Lung microvascular endothelial cell (primary cell): ENCODE measurements around the gene CD4. TPM values are rescaled to one million over a fixed set of nuclear protein-coding genes. Genes with fewer than 3 reads are reported as not detected.
A peak's percentile ranks its signal among the peaks of the same experiment; 100 is the strongest.
"Not testable (repeated sequence)": the region's sequence is repeated elsewhere in the genome, so short reads cannot be mapped to it uniquely, and the experiment has no call there.

ENCODE experiments used
- DNase-seq, 2 donors: peaks; one replicate each; pipeline versions ENCODE4 v3.0.0 to v3.0.0-alpha.2; 2010; ENCODE audit warnings: low read depth in 2 of 2
- total RNA-seq: library from RNA; depleted of rRNA; stranded (reverse); fragments of >200 nt; gene quantifications from 2 replicates; pipeline ENCODE4 v1.2.1, GENCODE V29; 2014

Gene CD4
- total RNA-seq, 1 donor from 2014 or later = not detected

- DNase-seq = no peak
These were observed 56.1 kb downstream of the CD4 start for GRCh38 chr12:6845395-6845794.

- no peak for DNase-seq
These were observed 57.1 kb downstream of the CD4 start for GRCh38 chr12:6846316-6846869.

- DNase-seq = no peak
These were observed 58.3 kb downstream of the CD4 start for GRCh38 chr12:6847676-6848075.

GRCh38 chr12:6849427-6849826 is 60.1 kb downstream of the CD4 start:
- no peak for DNase-seq

- DNase-seq = no peak
These were observed 60.7 kb downstream of the CD4 start for GRCh38 chr12:6849976-6850560.

- DNase-seq = no peak
These were observed 61.4 kb downstream of the CD4 start for GRCh38 chr12:6850796-6851152.

- peak; percentile 99 for DNase-seq
These were observed 62.0 kb downstream of the CD4 start, which contains the start of gene CDCA3 for GRCh38 chr12:6851153-6851920. Gene CDCA3, minus strand, starts transcription at chr12:6851286. Its CDS starts 334 bp downstream, at chr12:6850952.

- peak; percentile 100 for DNase-seq
These were observed 62.8 kb downstream of the CD4 start, which contains the start of gene USP5 for GRCh38 chr12:6851921-6852650. Gene USP5, plus strand, starts transcription at chr12:6852150. Its CDS starts 30 bp downstream, at chr12:6852180.

GRCh38 chr12:6852651-6853354 is 63.5 kb downstream of the CD4 start:
- peak; percentile 66 for DNase-seq

- DNase-seq = no peak
These were observed 64.3 kb downstream of the CD4 start for GRCh38 chr12:6853626-6854025.

GRCh38 chr12:6854036-6854435 is 64.7 kb downstream of the CD4 start:
- DNase-seq = no peak

GRCh38 chr12:6855322-6855721 is 66.0 kb downstream of the CD4 start:
- no peak for DNase-seq

GRCh38 chr12:6858799-6859198 is 69.5 kb downstream of the CD4 start:
- DNase-seq = no peak

- DNase-seq = no peak
These were observed 70.8 kb downstream of the CD4 start for GRCh38 chr12:6860116-6860515.

GRCh38 chr12:6860942-6861341 is 71.6 kb downstream of the CD4 start:
- no peak for DNase-seq

GRCh38 chr12:6861391-6861790 is 72.1 kb downstream of the CD4 start:
- DNase-seq = no peak

- DNase-seq = no peak
These were observed 73.7 kb downstream of the CD4 start for GRCh38 chr12:6863033-6863432.

GRCh38 chr12:6863586-6864321 is 74.4 kb downstream of the CD4 start:
- DNase-seq = no peak

GRCh38 chr12:6865307-6865706 is 76.0 kb downstream of the CD4 start:
- DNase-seq = not testable (repeated sequence)

- no peak for DNase-seq
These were observed 77.0 kb downstream of the CD4 start for GRCh38 chr12:6866163-6866919.
